ENCODE results near the gene EBP.

DNA sequence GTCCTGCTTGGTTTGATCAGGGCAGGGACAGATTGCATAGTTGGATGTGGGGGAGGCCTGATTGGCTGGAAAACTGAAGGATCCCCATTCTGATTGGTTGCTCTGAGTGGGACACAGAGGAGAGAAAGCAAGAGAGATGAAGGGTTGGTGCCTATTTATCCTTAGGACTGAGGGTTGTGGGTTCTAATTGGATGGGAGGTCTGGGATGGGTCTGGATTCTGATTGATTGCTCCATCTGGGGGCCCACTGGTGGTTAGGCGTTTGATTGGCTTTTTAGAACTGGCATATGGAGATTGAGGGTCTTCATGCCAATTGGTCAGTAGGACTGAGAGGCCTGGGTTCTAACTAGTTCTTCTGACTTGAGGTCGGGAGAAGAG, 644 bp upstream of the EBP start:
- TF ChIP-seq CTCF (IDR thresholded peaks at IDR 0.05): no peak
- TF ChIP-seq POLR2AphosphoS5 (IDR thresholded peaks at IDR 0.05; ENCODE audit: insufficient read depth in 1 of 2, low read depth in 1 of 2): no peak
- TF ChIP-seq POLR2A (IDR thresholded peaks at IDR 0.05): no peak
